Thyroid gland (tissue), 4 donors: ENCODE measurements around the gene SGCA. TPM values are rescaled to one million over a fixed set of nuclear protein-coding genes. Genes with fewer than 3 reads are reported as not detected.
A peak's percentile ranks its signal among the peaks of the same experiment; 100 is the strongest.

Source experiments
- DNase-seq, 2 donors: peaks; one replicate each; pipeline ENCODE4 v3.0.0-alpha.2; 2019
- H3K27ac ChIP-seq, 3 donors: fragments of 200-600 bp; sonication (generic); 1 replicate in 2 of 3; 2 replicates in 1 of 3; pipeline ENCODE4 v1.5.1; 2016 to 2019; ENCODE audit warnings: mild to moderate bottlenecking in 1 of 3, moderate library complexity in 1 of 3
- H3K27me3 ChIP-seq: fragments of 200-600 bp; sonication (generic); one replicate; pipeline ENCODE4 v1.5.1; 2019
- H3K36me3 ChIP-seq, 2 donors: fragments of 200-600 bp; sonication (generic); one replicate each; pipeline ENCODE4 v1.5.1; 2016 to 2019
- H3K4me1 ChIP-seq, 2 donors: fragments of 200-600 bp; sonication (generic); one replicate each; pipeline ENCODE4 v1.5.1; 2017 to 2019
- H3K4me3 ChIP-seq, 3 donors: fragments of 200-600 bp; sonication (generic); replicated peaks in 1 of 3; 1 replicate in 2 of 3; 2 replicates in 1 of 3; pipeline ENCODE4 v1.5.1; 2016; ENCODE audit warnings: mild to moderate bottlenecking in 1 of 3
- H3K9me3 ChIP-seq: fragments of 200-600 bp; sonication (generic); one replicate; pipeline ENCODE4 v1.5.1; 2017
- POLR2A ChIP-seq, 2 donors: fragments of 450-650 bp; IDR thresholded peaks; one replicate each; pipeline ENCODE4 v1.6.1; 2017; ENCODE audit warnings: antibody characterized with exemption in 2 of 2, mild to moderate bottlenecking in 2 of 2, moderate library complexity in 1 of 2
- WGBS, 2 donors: methylation state at CpG; one replicate each; pipeline ENCODE4 v1.1.5; 2017; 5-methylcytosine and 5-hydroxymethylcytosine counted together
- intact Hi-C: fragments of 100-400 bp; cut with DNase I; formaldehyde crosslinking; loops from one replicate; pipeline ENCODE4 v1.15.1; 2023
- total RNA-seq, 4 donors: library from RNA; depleted of rRNA; stranded (reverse); fragments of >200 nt; gene quantifications; one replicate each; pipeline ENCODE4 v1.2.3, GENCODE V29; 2016
- TF ChIP-seq, protein P1 (sequence below), 6 experiments: fragments of 200-600 bp in 3 of 6; fragments of 450-650 bp in 3 of 6; sonication (generic) in 3 of 6; IDR thresholded peaks; one replicate each; pipeline ENCODE4 v1.5.1; 2016 to 2019; ENCODE audit warnings: antibody characterized with exemption in 6 of 6, mild to moderate bottlenecking in 2 of 6, inconsistent platforms in 1 of 6, moderate library complexity in 1 of 6

The SGCA gene
- total RNA-seq, 4 donors from 2014 or later, result 2.0 TPM; not detected in 3

DNA sequence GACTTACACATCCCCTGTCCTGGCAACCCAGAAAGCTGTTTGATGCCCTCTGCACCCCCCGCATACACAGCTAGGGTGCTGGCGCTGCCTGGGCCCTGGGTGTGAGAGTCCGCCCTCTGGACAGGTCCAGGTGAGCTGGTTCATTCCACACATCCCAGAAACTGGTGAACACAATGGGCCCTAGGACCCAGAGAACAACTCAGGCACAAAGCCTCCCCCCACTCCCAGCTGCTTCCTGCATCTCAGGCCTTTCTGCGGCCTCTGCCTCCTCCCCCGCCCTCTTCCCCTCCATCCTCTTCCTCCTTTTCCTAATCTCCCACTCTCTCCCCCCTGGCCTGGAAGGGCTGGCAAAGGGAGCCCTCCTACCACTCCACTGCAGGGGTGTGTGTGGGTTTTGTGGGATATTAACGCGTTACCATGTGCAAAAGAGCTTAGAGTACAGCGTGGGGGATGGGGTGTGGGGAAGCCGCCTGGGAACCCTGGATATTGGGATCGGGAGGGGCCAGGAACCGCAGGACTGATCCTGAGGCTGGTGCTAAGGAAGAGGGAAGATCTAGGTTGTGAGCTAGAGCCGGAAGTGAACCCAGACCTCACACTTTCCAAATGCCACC lies 13.8 kb upstream of the SGCA start:
- Histone ChIP-seq H3K27ac (peak overlapping the region; percentile 85 to 95 (median 86)), H3K9me3 (no peaks in the 10 kb centered on the region), H3K4me3 (peak overlapping the region; percentile 32 to 76 (median 55)), H3K27me3 (no peaks in the 10 kb centered on the region), H3K36me3 (no peaks in the 10 kb centered on the region), H3K4me1 (peaks cover 30 to 53% of the 10 kb centered on the region in 2 donors)
- WGBS, 2 donors, result 6 to 9% methylated on average over 12 of the region's 12 CpGs
- peak; percentile 85 to 87 for DNase-seq
- intact Hi-C loops, result no loop called here
- TF ChIP-seq, protein P1, sequence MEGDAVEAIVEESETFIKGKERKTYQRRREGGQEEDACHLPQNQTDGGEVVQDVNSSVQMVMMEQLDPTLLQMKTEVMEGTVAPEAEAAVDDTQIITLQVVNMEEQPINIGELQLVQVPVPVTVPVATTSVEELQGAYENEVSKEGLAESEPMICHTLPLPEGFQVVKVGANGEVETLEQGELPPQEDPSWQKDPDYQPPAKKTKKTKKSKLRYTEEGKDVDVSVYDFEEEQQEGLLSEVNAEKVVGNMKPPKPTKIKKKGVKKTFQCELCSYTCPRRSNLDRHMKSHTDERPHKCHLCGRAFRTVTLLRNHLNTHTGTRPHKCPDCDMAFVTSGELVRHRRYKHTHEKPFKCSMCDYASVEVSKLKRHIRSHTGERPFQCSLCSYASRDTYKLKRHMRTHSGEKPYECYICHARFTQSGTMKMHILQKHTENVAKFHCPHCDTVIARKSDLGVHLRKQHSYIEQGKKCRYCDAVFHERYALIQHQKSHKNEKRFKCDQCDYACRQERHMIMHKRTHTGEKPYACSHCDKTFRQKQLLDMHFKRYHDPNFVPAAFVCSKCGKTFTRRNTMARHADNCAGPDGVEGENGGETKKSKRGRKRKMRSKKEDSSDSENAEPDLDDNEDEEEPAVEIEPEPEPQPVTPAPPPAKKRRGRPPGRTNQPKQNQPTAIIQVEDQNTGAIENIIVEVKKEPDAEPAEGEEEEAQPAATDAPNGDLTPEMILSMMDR (IDR thresholded peaks at IDR 0.05), result peak in 2 of 6 experiments; percentile 18 to 38
- TF ChIP-seq POLR2A (IDR thresholded peaks at IDR 0.05), result peak in 1 of 2 donors; percentile 23

DNA sequence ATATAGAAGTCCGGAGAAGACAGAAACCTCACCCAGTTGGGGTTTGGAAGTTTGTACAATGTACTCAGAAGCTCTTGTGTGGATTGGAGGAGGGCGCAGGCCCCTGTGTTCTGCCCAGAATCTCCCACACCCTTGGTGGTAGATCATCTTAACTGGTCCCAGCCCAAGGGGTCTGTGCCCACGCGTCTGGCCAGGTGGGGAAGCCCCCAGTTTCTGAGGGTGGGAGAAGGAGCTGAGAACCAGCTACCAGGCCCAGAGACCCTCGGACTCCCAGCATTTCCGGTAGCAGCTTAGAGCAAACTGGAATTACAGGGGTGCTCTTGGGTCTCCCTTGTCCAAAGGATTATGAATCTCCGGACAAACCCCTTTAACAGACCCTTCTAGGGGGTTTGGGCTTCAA lies 13.1 kb upstream of the SGCA start:
- Histone ChIP-seq H3K9me3 (no peaks in the 10 kb centered on the region), H3K27me3 (no peaks in the 10 kb centered on the region), H3K4me3 (no peak overlapping the region), H3K27ac (peak overlapping the region; percentile 85 to 95 (median 86)), H3K36me3 (no peaks in the 10 kb centered on the region), H3K4me1 (peaks cover 23 to 46% of the 10 kb centered on the region in 2 donors)
- WGBS, 2 donors, result 72 to 76% methylated on average over 5 to 6 of the region's 7 CpGs
- intact Hi-C loops, result no loop called here
- DNase-seq, result no peak
- TF ChIP-seq POLR2A (IDR thresholded peaks at IDR 0.05), result no peak
- TF ChIP-seq, protein P1 (IDR thresholded peaks at IDR 0.05), result no peak

DNA sequence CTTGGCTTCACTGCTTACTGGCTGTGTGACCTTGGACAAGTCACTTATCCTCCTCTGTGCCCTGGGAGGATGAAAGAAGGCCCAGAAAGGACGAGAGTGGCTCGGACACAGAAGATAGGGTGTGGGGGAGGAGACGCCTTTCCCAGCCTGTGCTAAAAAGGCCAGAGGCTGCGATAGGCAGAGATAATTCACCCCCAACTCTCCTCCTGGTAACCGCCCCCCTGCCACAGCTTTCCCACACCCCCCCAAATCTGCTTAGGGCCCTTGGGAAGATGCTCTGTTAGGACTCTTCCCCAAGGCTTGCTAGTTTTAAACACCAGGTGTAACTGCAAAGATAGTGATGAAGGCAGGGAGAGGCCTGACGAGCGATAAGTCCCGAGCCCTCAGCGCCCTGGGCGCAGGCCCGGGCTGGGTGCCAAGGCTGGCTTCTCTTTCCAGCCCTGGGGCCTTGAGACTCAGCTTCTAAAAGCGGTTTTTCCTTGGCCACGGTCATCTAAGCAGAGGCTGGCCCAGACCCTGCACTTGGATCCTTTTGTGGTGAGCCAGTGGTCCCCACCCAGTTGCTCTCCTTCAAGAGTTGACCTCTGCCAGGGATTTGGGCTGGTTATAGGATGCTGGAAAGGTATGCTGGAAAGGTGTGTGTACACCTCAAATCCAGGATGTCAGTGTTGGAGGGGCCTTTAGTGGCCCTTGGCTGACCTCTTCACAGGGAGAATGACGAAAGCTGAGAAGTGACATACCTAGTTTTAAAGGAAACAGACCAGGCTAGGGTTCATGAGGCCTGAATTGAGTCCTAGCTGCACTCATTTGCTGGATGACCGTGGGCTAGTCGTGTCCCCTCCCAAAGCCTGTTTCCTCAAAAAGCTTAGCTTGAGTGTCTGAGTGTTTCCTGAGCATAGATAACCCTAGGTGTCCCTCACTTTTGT lies 11.9 kb upstream of the SGCA start:
- TF ChIP-seq, protein P1 (IDR thresholded peaks at IDR 0.05), result no peak
- no peak for TF ChIP-seq POLR2A (IDR thresholded peaks at IDR 0.05)
- peak; percentile 31 to 50 for DNase-seq
- Histone ChIP-seq H3K4me3 (no peak overlapping the region), H3K36me3 (no peaks in the 10 kb centered on the region), H3K9me3 (no peaks in the 10 kb centered on the region), H3K27me3 (no peaks in the 10 kb centered on the region), H3K27ac (peak overlapping the region in 2 of 3 donors; percentile 85 to 86), H3K4me1 (peaks cover 11 to 37% of the 10 kb centered on the region in 2 donors)
- WGBS, 2 donors, result 41 to 85% methylated on average over 9 to 16 of the region's 16 CpGs
- intact Hi-C loops, result no loop called here

DNA sequence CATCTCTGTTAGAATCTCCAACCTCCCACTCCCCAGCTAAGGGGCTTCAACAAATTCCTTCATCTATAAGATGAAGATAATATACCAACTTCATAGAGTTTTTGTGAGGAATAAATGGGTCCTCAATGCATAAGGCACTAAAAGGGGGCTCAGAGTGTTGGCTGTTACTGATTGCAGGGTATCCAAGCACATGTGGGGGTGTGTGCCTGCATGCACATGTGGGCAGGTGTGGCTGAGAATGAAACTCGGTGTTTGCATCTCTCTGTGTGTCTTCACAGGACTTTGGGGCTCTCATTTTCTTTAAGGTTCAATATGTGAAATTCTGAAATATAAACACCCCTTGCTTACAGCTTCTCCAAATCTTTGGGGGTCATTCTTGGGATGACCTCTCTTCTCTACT lies 11.2 kb upstream of the SGCA start:
- intact Hi-C loops, result no loop called here

More for the DNA sequence above, 11.2 kb upstream of the SGCA start:
- Histone ChIP-seq H3K4me1 (peaks cover 6 to 37% of the 10 kb centered on the region in 2 donors), H3K36me3 (no peaks in the 10 kb centered on the region), H3K9me3 (no peaks in the 10 kb centered on the region), H3K27me3 (no peaks in the 10 kb centered on the region), H3K27ac (peak overlapping the region in 2 of 3 donors; percentile 37 to 85), H3K4me3 (no peak overlapping the region)
- DNase-seq, result no peak
- 53 to 63% methylated on average over 1 of the region's 1 CpG for WGBS, 2 donors
- TF ChIP-seq, protein P1 (IDR thresholded peaks at IDR 0.05), result no peak
- TF ChIP-seq POLR2A (IDR thresholded peaks at IDR 0.05), result no peak
